H7 (cell line): ENCODE measurements around the gene HLTF. TPM values are rescaled to one million over a fixed set of nuclear protein-coding genes. Genes with fewer than 3 reads are reported as not detected.
A peak's percentile ranks its signal among the peaks of the same experiment; 100 is the strongest.
"Not testable (repeated sequence)": the region's sequence is repeated elsewhere in the genome, so short reads cannot be mapped to it uniquely, and the experiment has no call there.

ENCODE experiments used
- DNase-seq: peaks from one replicate; pipeline ENCODE4 v3.0.0; 2012
- H3K27me3 ChIP-seq: 2 replicates; pipeline ENCODE4 v1.6.0; 2011; ENCODE audit warnings: mild to moderate bottlenecking, low read length; ENCODE audit not compliant: control insufficient read depth, insufficient read depth
- H3K36me3 ChIP-seq: replicated peaks from 2 replicates; pipeline ENCODE4 v1.5.1; 2011; ENCODE audit warnings: low read length; ENCODE audit not compliant: control insufficient read depth, insufficient read depth
- H3K4me3 ChIP-seq: 2 replicates; pipeline ENCODE4 v1.5.1; 2011; ENCODE audit warnings: low read depth, mild to moderate bottlenecking, control low read depth, low read length, moderate library complexity; ENCODE audit not compliant: insufficient read depth
- total RNA-seq: library from RNA; depleted of rRNA; stranded (reverse); fragments of >200 nt; shearing (Covaris generic); gene quantifications from 2 replicates; pipeline ENCODE4 v1.2.3, GENCODE V29; 2014

The HLTF gene
- total RNA-seq, 1 experiment from 2014 or later, result 48.6 TPM

DNA sequence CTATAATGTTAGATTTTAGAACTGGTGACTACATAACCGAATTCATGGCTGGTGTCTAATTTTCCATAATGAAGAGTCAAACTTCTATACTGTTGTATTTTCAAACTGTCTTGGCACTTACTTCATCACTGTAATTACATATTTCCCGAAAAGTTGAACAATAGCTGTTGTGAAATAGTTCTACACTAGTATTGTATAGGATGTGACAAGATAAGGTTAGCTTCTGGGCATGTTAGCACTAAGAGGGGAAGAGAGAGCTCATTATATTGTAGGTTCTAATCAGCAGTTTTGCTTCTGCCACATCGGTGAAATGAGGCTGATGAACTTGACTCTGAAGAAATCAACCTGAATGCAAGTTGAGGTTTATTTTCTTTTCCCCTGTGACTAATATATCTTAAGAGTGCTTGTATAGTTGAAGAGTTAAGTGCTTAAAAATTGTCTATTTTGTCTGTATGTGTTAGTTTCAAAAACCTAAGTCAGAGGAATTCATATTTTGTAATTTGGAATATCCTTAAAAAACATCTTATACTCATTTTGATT, 86.1 kb downstream of the HLTF start:
- no peak for DNase-seq
- Histone ChIP-seq H3K4me3 (no peak overlapping the region), H3K27me3 (no peaks in the 10 kb centered on the region), H3K36me3 (no peaks in the 10 kb centered on the region)

DNA sequence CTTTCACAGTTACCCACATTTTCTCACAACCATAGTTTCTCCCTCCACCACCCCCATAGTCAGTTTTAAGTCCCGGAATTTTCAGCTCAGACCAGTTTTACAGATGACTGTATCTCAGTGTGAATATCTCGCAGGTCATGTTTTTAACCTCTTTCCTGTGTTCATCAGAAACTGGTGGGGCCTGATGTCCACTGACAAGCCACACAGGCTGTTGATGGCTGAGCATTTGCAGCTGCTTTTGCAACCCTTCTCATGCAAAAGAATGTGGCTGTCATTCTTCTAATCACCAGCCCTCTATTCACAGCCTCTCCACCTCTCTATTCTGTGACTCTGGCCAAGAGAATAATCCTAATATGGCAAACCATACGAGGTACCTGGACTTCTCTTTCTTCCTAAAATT, 86.5 kb downstream of the HLTF start:
- DNase-seq, result peak; percentile 25
- no peaks in the 10 kb centered on the region; the same call in 1 of the 2 replicates for H3K36me3 ChIP-seq
- H3K27me3 ChIP-seq, result no peaks in the 10 kb centered on the region
- H3K4me3 ChIP-seq, result no peak overlapping the region

DNA sequence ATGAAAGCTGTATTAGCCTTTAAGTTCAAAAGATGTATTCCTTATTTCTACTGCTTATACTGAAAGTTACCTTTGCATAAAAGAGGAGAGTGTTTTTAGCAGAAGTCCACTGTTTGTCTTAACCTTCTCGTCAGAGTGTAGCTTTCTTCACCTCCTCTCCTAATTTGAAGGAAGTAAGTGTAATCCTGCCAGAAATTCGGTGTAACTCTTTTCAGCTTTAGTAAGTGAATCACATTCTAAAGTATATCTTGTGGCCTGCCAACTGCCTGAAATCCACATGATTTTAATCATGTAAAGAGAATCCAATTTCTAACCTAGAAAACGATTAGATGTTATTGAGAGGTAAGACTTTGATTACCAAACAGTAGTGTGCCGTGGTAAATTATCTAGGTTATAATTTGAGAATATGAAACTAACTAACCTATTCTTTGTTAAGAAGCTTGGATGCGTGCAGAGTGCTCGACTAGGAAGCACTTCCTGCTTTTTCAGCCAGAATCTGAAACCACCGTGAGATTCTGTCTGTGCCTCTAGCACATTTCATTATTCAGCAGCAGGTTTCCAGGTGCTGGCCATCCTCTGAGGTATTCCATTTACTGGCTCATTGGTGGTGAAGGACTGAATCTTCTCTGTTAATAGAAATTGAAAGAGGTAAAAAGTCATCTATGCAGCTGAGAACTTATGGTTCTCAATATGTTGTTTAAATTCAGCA, 87.5 kb downstream of the HLTF start:
- no peaks in the 10 kb centered on the region for H3K27me3 ChIP-seq
- DNase-seq, result no peak
- no peaks in the 10 kb centered on the region; the same call in 1 of the 2 replicates for H3K36me3 ChIP-seq
- H3K4me3 ChIP-seq, result no peak overlapping the region

DNA sequence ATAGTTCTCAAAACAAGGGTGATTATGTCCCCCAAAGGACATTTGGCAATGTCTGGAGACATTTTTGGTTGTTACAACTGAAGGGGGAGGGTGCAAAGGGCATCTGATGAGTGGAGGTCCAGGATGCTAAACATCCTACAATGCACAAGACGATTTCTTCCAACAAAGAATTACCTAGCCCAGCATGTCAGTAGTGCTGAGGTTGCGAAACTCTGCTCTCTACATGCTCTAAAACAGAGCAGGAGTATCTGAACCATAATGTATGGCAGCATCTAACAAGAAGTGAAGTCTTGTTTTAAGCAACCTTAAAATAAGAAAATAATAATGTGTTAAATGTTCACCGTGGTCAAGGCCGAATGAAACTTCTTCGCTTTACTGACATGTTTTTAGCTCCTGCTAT, 88.0 kb downstream of the HLTF start:
- no peaks in the 10 kb centered on the region for H3K27me3 ChIP-seq
- H3K36me3 ChIP-seq, result no peaks in the 10 kb centered on the region; the same call in 1 of the 2 replicates
- no peak for DNase-seq
- no peak overlapping the region for H3K4me3 ChIP-seq

DNA sequence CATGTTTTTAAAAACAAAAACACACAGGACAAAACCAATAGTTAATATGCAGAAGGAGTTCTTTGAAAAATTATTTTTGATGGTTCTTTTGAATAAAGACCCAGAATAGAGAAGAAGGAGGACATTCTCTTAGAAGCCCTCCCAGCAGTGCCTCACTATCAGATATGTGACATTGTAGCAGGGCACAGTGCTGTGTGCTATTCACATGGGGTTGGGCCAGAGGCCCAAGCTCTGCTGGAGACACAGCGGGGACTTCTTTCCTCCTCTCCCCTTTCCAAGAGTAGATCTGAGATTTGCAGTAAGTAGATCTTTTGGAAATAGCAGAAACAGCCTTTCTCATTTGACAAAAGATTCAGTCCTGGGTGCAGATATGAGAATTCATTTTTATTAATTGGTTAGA, 88.7 kb downstream of the HLTF start:
- H3K27me3 ChIP-seq, result peaks cover 1% of the 10 kb centered on the region; the same call in 1 of the 2 replicates
- no peaks in the 10 kb centered on the region; the same call in 1 of the 2 replicates for H3K36me3 ChIP-seq
- no peak overlapping the region for H3K4me3 ChIP-seq
- DNase-seq, result peak; percentile 31

DNA sequence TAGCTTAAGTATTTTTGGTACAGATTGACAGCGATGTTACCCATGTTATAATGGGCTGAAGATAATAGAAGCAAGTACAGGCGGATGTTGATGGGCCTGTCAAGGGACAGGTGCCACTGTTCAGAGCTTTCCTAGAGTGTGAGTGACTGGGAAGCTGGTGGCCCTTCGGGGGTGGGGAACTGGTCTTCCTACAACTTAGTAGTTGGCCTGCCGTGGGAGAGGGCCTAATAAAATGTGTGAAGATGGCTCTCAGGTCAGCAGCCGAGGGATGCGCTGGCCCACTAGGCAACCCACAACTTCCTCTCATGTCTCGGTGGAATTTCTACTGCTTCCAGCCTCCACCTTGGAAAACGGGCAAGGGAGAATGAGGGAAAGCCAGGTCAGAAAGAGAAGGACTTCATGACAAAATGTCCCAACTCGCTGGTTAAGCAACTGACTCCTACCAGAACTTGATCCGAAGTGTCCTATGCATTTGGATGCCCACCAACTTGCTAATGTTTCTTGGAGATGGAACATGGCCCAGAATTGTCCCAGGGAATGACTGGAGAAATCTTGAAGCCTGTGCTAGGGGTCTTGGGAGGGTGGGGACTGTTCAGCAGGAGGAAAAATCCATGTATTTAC, 93.6 kb downstream of the HLTF start:
- Histone ChIP-seq H3K4me3 (no peak overlapping the region), H3K27me3 (peaks cover 7% of the 10 kb centered on the region)
- DNase-seq, result peak; percentile 22

DNA sequence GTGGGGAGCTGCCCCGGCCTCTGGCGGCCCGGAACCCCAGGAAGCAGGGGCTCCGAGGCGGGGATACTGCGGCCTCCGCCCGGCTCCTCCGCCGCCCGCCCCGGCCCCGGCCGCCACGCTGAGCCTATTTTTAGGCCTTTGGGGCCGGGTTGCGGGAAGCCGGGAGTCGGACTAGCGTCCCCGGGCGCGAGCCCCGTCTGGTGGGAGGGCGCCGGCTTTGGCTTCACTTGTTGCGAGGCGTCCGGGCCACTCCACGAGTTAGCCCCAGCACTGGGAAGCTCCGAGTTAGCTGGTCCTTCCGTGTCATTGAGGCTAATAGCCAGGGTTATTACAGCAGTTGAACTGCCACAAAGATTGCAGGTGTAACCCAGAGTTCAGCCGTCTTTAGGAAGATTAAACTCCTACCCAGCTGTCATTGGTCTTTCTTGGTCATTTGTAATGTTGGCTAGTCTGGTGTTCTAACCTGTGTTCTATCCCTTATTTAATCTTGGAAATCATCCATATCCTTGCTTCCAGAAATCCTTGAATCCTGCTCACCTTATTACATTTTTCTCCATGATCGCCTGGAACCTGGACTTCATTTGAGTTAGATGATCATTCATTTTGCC, 94.2 kb downstream of the HLTF start:
- Histone ChIP-seq H3K4me3 (peak overlapping the region; percentile 71), H3K27me3 (peaks cover 7% of the 10 kb centered on the region), H3K36me3 (no peaks in the 10 kb centered on the region; the same call in 1 of the 2 replicates)
- peak; percentile 76 for DNase-seq

More for the DNA sequence above, 93.6 kb downstream of the HLTF start:
- H3K36me3 ChIP-seq, result no peaks in the 10 kb centered on the region; the same call in 1 of the 2 replicates

DNA sequence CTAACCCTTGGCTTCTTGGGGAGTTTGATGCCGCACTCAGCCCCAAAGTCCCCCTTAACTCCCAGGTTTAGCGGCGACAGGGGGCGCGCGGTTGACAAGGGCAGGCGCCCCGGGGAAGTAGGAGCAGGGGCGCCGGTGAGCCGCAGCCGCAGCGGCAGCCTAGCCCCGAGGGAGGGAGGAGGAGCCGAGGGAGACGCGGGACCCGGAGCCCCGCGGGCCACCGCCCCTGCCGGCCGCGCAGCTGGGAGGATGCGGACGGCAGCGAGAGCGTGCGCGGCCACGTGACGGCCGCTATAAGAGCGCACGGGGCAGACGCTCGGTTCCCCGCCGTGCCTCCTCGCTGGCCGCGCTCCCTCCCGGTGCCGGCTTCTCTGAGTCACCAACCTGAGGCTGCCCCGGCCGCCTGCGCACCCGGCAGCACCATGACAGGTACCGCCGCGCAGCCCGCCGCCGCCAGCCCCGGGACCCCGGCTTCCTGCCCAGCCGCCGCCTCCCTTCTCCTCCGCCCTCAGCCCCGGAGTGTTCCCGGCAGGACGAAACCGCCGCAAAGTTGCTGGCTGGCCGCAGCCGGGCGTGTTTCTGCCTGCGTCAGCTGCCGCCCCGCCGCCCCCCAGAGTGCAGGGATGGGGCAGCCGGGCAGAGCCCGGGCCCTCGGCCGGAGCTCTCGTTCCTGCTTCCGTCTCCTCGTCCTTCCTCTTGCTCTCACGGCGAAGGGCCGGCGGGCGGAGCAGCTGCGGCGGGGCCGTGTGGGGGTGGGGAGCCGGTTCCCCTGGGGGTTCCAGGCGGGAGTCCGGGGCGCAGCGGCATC, 94.9 kb downstream of the HLTF start, which contains the start of gene GYG1:
TSS of gene GYG1 (plus strand) at position 322 of the 808 bp plus-strand sequence. CDS start at position 423, 101 bp downstream.
- H3K36me3 ChIP-seq, result no peaks in the 10 kb centered on the region; the same call in 1 of the 2 replicates
- peak within 1 kb of the TSS; percentile 71 for H3K4me3 ChIP-seq
- peaks cover 7% of the 10 kb centered on the region for H3K27me3 ChIP-seq
- DNase-seq, result peak; percentile 94

DNA sequence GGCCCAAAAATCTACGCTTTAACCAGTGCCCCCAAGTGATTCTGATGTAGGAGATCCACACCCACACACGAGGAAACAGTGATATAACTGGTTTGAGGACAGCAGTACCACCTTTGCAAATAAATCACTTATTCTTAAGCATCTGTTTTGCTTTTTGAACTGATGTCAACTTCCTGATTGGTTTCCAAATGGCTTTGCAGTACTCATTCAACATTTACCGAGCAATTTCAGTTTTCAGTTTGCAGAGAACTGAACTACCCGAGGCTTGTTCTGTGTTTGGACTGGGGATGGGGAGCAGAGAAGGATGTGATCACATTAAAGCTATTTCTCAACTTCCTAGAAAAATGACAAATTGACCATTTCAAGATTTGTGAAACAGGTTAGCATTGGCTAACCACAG, 96.1 kb downstream of the HLTF start:
- H3K4me3 ChIP-seq, result no peak overlapping the region
- H3K36me3 ChIP-seq, result no peaks in the 10 kb centered on the region; the same call in 1 of the 2 replicates
- peaks cover 7% of the 10 kb centered on the region for H3K27me3 ChIP-seq
- DNase-seq, result no peak

DNA sequence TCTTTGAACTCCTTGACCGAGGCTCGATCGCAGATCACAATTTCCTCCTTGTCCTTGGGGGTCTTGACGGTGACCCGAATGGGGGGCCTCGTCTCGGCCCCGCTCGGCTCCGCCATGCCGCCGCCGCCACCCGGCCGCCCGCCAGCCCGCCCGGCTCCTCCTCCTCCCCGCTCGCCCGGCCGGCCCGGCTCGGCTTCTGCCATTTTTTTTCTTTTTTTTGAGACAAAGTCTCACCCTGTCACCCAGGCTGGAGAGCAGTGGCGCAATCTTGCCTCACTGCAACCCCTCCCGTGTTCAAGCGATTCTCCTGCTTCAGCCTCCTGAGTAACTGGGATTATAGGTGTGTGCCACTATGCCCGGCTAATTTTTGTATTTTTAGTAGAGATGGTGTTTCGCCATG, 98.8 kb downstream of the HLTF start:
- H3K27me3 ChIP-seq, H3K36me3 ChIP-seq, H3K4me3 ChIP-seq, DNase-seq: not testable (repeated sequence)

DNA sequence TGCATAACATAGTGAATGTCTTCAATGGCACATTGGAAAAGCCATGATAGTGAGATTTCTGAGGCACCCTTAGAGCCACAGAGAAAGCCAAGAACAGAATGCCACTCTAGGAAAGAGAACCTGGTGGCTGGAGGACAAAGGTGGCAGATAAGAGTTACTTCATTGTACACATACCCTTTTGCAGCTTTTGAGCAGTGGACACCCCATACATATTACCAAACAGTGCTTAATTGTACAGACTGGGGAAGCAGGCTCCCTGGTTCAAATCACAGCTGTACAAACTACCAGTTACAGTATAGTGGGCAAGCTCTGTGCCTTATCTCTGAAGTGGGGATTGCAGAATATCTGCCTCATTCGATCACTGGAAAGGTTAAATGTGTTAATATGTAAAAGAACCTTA, 105.1 kb downstream of the HLTF start:
- no peaks in the 10 kb centered on the region for H3K36me3 ChIP-seq
- H3K27me3 ChIP-seq, result no peaks in the 10 kb centered on the region
- no peak overlapping the region for H3K4me3 ChIP-seq
- no peak for DNase-seq
